GM18508 (cell line): Measurements from ENCODE around the gene ATXN2L.
"Not testable (repeated sequence)": the region's sequence is repeated elsewhere in the genome, so short reads cannot be mapped to it uniquely, and the experiment has no call there.

ENCODE experiments used
- ATAC-seq: cut with Tn5 transposase; IDR thresholded peaks from one replicate; pipeline ENCODE4 v1.9.1; 2021; ENCODE audit warnings: moderate number of reproducible peaks; ENCODE audit not compliant: insufficient read depth, unreplicated experiment

Gene ATXN2L, protein sequence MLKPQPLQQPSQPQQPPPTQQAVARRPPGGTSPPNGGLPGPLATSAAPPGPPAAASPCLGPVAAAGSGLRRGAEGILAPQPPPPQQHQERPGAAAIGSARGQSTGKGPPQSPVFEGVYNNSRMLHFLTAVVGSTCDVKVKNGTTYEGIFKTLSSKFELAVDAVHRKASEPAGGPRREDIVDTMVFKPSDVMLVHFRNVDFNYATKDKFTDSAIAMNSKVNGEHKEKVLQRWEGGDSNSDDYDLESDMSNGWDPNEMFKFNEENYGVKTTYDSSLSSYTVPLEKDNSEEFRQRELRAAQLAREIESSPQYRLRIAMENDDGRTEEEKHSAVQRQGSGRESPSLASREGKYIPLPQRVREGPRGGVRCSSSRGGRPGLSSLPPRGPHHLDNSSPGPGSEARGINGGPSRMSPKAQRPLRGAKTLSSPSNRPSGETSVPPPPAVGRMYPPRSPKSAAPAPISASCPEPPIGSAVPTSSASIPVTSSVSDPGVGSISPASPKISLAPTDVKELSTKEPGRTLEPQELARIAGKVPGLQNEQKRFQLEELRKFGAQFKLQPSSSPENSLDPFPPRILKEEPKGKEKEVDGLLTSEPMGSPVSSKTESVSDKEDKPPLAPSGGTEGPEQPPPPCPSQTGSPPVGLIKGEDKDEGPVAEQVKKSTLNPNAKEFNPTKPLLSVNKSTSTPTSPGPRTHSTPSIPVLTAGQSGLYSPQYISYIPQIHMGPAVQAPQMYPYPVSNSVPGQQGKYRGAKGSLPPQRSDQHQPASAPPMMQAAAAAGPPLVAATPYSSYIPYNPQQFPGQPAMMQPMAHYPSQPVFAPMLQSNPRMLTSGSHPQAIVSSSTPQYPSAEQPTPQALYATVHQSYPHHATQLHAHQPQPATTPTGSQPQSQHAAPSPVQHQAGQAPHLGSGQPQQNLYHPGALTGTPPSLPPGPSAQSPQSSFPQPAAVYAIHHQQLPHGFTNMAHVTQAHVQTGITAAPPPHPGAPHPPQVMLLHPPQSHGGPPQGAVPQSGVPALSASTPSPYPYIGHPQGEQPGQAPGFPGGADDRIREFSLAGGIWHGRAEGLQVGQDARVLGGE

DNA sequence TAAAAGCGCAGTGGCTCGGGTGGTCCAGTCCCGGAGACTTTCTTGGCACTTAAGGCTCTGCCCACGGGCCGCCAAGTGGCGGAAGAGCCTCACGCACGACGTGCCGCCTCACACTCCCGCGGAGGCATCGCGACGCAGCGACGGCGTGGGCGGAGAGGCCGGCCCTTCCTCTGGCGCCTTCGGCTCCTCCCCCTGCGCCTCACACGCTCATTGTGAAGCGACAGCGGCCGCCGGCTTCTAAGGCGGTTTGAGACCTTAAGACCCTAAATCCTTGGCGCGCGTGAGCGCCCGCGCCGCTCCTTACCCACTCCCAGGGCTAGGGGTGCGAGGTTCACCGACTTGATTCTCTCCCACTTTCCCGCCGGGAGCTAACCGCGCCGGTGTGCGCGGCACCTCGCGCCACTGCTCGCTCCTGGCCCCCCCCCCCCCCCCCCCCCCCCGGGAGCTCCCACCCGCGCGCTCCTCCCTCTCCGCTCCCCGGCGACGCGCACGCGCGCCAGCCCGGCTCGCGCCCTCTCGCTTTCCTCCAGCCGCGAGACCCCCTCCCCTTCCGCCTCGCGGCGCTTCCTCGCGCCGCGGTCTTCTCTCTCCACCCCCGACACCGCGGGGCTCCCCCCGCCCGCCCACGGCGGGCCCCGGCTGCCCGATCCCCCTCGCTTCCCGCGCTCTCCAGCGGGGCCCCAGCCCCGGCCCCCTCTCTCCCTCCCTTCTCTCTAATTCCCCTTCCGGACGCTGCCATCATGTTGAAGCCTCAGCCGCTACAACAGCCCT is at the start of gene ATXN2L:
TSS of gene ATXN2L (plus strand) at position 480 of the 771 bp plus-strand sequence. CDS start at position 741, 261 bp downstream.
- no peak for ATAC-seq

DNA sequence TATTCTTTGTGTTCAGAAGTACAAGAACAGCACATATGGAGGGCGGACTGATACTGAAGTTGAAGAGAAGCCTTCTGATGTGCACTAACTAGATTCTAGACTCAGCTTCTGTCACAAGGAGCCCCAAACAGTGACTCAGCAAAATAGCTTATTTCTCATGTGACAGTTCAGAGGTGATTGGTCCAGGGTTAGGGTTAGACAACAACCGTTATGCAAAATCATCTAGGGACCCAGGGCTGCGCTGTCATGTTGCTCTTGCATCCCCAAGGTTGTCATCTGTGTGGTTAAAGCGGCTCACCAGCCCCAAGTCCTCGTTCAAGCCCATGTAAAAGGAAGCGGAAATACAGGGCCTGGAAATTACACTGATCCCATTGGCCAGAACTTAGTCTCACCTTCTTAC is 41.1 kb upstream of the ATXN2L start:
- not testable (repeated sequence) for ATAC-seq

DNA sequence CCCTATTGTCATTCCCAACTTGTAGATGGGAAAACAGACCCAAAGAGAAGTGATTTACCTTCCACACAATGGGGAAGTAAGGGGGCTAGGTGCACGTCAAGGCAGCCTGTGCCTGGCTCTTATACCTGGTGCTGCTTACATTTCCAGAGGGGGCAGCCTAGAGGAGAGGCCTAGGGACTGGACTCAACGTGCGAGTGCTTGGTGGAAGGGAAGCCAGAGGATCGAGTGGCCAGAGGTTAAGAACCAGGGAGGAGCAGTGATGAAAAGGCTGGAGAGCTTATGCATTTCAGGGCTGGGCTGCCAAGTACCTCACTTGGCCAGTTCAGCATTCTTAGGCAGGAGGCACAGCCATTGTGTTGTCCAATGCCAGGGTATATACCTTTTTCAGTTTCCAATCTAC is 40.4 kb upstream of the ATXN2L start:
- ATAC-seq = not testable (repeated sequence)

DNA sequence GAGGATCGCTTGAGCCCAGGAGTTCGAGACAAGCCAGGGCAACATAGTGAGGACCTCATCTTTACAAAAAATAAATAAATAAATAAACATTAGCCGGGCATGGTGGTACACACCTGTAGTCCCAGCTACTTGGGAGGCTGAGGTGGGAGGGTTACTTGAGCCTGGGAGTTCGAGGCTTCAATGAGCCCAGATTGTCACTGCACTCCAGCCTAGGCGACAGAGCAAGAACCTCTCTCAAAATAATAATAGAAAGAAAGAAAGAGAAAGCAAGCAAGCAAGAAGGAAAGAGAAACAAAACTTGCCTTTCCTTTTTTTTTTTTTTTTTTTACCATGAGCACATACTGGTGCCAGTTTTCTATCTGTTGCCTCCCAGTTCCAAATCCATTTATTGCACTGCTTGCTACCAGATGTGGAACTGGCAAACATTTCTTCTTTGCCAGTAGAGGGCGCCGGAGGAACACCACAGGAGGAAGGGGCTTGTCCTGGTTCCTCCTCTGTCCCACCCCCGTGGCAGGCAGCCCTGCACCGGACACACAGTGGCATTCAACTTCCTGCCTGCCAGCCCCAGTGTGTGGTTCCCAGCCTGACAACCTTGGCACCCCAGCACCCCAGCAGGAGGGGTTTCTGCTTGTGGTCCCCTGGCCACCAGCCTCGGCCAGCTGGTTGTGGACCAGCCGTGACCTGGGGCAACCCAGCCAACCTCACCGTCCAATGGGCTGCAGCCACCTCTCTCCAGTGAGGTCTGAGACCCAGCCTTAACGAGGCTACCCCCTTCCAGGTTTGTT is 20.4 kb upstream of the ATXN2L start:
- ATAC-seq = not testable (repeated sequence)

DNA sequence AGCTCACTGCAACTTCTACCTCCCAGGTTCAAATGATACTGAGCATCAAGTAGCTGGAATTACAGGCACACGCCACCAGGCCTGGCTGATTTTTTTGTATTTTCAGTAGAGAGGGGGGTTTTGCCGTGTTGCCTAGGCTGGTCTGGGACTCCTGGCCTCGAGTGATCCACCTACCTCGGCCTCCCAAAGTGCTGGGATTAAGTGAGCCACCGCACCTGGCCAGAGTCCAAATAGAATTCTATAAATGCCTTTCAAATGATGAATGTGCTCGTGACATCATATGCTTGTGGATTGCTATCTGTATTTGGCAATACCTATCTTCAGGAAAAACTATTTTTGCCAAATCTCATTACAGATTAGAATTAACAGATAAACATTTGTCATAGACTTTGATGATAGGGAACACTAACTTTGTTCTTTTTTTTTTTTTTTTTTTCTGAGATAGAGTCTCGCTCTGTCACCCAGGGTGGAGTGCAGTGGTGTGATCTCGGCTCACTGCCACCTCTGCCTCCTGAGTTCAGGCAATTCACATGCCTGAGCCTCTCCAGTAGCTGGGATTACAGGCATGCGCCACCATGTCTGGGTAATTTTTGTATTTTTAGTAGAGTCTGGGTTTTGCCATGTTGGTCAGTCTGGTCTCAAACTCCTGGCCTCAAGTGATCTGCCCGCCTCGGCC is 15.2 kb upstream of the ATXN2L start:
- ATAC-seq = not testable (repeated sequence)

GRCh38 chr16:28820016-28820415 is 2.8 kb upstream of the ATXN2L start:
- ATAC-seq = no peak

DNA sequence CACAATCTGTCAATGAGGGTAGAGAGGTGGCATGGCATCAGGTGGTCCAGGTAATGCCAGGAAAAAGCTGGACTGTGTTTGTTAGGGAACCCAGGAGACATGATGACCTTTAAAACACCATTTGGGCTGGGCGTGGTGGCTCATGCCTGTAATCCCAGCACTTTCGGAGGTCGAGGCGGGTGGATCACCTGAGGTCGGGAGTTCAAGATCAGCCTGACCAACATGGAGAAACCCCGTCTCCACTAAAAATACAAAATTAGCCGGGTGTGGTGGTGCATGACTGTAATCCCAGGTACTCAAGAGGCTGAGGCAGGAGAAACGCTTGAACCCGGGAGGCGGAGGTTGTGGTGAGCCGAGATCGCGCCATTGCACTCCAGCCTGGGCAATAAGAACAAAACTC is 2.3 kb upstream of the ATXN2L start:
- not testable (repeated sequence) for ATAC-seq

DNA sequence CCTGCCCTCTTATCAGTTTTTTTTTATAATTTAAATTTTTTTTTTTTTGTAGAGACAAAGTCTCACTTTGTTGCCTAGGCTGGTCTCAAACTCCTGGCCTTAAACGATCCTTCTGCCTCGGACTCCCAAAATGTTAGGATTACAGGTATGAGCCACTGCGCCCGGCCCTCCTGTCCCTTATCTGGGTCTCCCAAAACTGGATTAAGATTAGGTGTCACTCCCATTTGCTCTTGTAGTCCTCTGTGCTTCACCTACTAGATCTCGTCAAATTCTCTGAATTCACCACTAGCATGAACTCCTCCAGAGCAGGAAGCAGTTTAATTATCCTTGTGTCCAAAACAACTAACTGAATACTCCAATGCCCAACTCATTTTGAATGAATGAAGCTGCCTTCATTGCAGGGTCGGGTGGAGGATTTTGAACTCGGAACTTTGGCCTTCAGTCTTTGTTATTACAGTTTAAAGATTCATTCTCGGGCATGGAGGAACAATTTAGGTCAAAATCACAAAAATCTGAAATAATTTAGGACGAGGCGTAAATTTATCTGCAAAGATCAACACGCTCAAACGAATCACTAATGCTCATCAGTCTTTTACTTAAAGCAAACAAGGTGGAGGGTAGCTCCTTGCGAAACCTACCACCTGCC is 802 bp upstream of the ATXN2L start:
- no peak for ATAC-seq

GRCh38 chr16:28823291-28823872 is 583 bp downstream of the ATXN2L start:
- ATAC-seq = no peak

DNA sequence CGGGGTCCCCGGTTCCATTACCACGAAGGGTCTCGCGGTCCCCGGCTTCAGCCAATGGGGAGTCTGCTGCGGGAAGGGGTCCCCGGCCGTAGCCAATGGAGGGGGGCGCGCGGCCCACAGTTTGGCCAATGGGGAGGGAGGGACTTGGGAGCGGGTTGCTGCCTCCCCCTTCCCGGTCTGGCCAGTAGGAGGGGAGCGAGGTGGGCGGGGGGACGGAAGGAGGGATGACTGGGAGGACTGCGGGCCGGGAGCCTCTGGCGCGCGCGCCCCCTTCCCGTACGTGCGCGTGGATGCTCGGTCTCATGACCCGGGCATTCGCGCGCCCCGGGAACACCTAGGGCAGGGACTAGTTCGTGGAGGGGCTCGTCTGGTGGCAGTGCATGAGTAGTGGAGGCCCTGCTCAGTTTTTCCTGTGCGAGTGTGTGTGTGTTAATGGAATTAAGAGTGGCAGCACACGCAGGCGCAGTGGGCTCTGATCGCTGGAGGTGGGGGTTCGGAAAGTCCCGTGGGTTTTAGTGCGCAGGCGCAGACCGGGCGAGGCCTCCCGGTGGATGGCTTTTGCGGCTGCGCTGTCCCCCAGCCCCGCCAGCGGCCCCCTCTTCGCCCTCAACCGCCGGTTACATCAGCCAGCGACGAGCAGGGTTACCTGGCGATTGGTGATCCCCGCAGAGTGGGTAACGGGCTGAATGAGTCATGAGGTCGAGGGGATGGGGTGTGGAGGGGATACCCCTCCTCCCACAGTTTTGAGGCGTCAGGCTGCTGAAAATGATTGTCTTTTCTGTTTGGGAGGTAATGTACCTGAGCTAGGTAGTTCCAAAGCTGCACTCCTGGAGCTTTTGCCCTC is 1.3 kb downstream of the ATXN2L start:
- no peak for ATAC-seq

GRCh38 chr16:28824717-28824973 is 1.8 kb downstream of the ATXN2L start:
- no peak for ATAC-seq

GRCh38 chr16:28826141-28826540 is 3.3 kb downstream of the ATXN2L start:
- no peak for ATAC-seq

- ATAC-seq = no peak
Observed at GRCh38 chr16:28829747-28830146, 6.9 kb downstream of the ATXN2L start.

GRCh38 chr16:28830531-28830930 is 7.7 kb downstream of the ATXN2L start:
- no peak for ATAC-seq

GRCh38 chr16:28834349-28834748 is 11.6 kb downstream of the ATXN2L start:
- no peak for ATAC-seq

- ATAC-seq = no peak
Observed at GRCh38 chr16:28834873-28835863, 12.4 kb downstream of the ATXN2L start.
